ENCODE results near the gene REXO4.
A peak's percentile ranks its signal among the peaks of the same experiment; 100 is the strongest.

The REXO4 gene

DNA sequence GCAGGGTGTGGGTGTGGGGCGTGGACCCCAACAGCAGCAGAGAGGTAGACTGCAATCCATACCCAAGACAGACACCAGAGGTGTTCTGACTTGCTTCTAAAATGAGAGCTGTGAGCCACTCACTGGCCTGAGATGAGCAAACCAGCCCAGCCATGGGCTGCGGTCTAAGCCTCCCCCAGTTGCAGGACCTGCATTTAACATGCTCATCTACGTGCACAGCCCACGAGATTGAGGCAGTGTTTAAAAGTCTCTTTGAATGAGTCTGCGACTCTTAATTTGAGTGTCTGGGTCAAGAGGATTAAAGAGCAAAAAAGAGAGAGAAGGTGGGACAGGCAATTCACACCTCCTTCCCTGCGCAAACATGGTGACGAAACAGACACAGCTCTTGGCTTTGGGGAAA is 47.9 kb downstream of the REXO4 start:
- no peak for DNase-seq (ENCODE audit: low read depth in 2 of 2)
- TF ChIP-seq, protein P1, sequence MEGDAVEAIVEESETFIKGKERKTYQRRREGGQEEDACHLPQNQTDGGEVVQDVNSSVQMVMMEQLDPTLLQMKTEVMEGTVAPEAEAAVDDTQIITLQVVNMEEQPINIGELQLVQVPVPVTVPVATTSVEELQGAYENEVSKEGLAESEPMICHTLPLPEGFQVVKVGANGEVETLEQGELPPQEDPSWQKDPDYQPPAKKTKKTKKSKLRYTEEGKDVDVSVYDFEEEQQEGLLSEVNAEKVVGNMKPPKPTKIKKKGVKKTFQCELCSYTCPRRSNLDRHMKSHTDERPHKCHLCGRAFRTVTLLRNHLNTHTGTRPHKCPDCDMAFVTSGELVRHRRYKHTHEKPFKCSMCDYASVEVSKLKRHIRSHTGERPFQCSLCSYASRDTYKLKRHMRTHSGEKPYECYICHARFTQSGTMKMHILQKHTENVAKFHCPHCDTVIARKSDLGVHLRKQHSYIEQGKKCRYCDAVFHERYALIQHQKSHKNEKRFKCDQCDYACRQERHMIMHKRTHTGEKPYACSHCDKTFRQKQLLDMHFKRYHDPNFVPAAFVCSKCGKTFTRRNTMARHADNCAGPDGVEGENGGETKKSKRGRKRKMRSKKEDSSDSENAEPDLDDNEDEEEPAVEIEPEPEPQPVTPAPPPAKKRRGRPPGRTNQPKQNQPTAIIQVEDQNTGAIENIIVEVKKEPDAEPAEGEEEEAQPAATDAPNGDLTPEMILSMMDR (IDR thresholded peaks at IDR 0.05; ENCODE audit: low read depth, low read length): no peak
- no peak overlapping the region for H3K4me3 ChIP-seq (replicated peaks in 1 of 2; ENCODE audit: low read depth in 2 of 2, low read length in 2 of 2)

DNA sequence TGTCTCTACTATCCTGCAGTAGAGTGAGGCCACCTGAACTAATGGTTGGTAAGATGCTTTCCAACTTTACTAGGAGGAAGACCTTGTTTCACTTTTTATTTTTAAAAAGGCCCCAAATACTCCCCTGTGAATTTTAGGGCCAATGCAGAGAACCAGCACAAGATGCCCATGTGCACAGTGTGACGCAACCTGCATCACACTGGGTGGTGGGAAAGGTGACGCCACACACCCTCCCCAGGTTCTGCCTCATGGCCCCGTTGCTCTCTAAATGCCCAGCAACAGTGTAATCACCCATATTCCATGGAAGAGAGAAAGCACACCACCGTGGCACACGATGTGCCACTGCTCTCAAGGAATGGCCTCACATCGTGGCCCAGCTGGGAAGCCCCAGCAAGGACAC is 48.4 kb downstream of the REXO4 start:
- H3K4me3 ChIP-seq (replicated peaks in 1 of 2; ENCODE audit: low read depth in 2 of 2, low read length in 2 of 2): no peak overlapping the region
- TF ChIP-seq, protein P1 (IDR thresholded peaks at IDR 0.05; ENCODE audit: low read depth, low read length): no peak
- DNase-seq (ENCODE audit: low read depth in 2 of 2): no peak

DNA sequence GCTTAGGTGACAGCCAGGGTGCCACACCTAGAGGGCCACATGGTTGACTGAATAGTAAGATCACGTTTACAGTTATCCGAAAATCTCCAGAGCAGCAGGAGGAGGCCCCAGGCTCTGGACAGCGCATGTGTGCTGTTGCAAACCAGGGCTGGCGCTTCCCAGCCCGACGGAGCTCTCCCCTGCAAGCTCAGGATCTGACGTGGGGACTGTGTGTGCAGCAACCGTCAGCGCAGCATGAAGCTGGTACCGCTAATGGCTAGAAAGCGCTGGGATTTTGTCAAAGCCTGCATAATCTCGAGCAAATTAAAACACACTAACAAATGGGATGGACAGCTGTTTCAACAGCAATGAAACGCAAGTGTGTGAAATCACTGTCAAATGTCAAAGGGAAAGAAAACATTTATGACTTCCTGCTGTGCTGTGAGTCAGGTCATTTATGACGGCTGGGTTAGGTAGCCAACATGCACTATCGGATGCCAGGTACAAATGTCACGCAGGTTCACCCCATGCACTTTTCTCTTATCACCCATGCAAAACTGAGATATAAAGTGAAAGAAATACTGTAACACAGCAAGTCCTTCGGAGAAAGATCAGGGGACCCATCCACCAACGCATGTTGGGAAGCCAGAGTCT is 49.4 kb downstream of the REXO4 start:
- H3K4me3 ChIP-seq (replicated peaks in 1 of 2; ENCODE audit: low read depth in 2 of 2, low read length in 2 of 2): no peak overlapping the region
- peak in 1 of 2 donors; percentile 25 for DNase-seq (ENCODE audit: low read depth in 2 of 2)
- TF ChIP-seq, protein P1 (IDR thresholded peaks at IDR 0.05; ENCODE audit: low read depth, low read length): no peak

DNA sequence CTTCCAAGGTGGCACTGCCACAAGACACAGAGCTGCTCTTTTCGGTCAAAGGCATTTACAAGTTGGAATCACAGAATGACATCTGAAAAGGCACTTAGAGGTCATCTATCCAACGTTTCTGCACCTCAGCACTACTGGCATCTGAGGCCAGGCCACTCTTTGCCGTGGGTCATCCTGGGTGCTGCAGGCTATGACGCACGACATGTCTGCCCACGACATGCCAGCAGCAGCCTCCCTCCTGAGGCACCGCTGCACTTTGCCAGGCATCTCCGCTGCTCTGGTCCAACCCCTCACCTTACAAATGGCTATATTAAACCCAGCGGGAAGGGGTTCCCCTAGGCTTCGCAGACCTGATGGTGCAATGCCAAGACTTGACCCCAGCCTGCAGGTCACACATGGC is 50.0 kb downstream of the REXO4 start:
- no peak overlapping the region for H3K4me3 ChIP-seq (replicated peaks in 1 of 2; ENCODE audit: low read depth in 2 of 2, low read length in 2 of 2)

DNA sequence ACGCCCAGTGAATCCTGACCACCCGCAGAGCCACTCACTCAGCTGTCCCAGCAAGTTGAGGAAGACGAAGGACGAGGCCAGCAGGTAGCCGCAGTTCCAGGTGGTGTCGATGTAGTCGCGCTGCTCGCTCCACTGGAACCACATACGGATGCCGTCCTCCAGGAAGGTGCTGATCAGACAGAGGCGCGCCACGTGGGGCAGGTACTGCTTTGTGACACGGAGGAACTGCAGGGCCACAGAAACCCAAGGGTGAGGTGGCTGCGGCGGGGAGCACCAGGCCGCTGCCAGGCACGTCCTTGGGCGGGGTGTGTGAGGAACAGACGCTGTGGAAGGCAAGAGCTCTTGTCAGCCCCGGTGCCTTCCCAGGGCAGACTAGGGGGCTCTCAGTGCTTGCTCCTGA is 50.6 kb downstream of the REXO4 start:
- H3K4me3 ChIP-seq (replicated peaks in 1 of 2; ENCODE audit: low read depth in 2 of 2, low read length in 2 of 2): no peak overlapping the region
- TF ChIP-seq, protein P1 (IDR thresholded peaks at IDR 0.05; ENCODE audit: low read depth, low read length): no peak
- no peak for DNase-seq (ENCODE audit: low read depth in 2 of 2)

More for the DNA sequence above, 50.0 kb downstream of the REXO4 start:
- TF ChIP-seq, protein P1 (IDR thresholded peaks at IDR 0.05; ENCODE audit: low read depth, low read length): no peak
- no peak for DNase-seq (ENCODE audit: low read depth in 2 of 2)

DNA sequence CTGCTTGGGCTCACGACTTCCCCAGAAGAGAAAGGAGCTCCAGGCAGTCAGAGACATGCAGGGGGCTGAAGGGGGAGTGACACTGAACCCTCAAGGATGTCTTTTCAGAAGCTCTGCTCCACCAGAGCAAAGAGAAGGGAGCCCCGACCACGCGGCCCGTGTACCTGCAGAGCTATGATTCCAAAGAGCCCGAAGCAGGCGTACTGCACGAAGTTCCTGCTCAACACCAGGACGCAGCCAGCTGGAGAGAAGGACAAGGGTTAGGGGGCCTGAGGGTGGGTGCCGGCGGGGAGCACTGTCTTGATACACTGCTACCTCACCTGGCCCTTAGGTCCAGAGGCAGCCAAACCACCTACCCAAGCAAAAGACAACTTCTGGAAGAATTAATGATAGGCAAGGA is 51.4 kb downstream of the REXO4 start:
- TF ChIP-seq, protein P1 (IDR thresholded peaks at IDR 0.05; ENCODE audit: low read depth, low read length): no peak
- no peak for DNase-seq (ENCODE audit: low read depth in 2 of 2)
- no peak overlapping the region for H3K4me3 ChIP-seq (replicated peaks in 1 of 2; ENCODE audit: low read depth in 2 of 2, low read length in 2 of 2)
